HCT116 (cell line): ENCODE results near the gene VEZF1. TPM values are rescaled to one million over a fixed set of nuclear protein-coding genes. Genes with fewer than 3 reads are reported as not detected.

ENCODE experiments used
- ATAC-seq: fragments of 200-7000 bp; cut with Tn5 transposase; 2 replicates; pipeline ENCODE4 v1.9.1; 2020; ENCODE audit warnings: mild to moderate bottlenecking, moderate library complexity
- BruUV-seq: library from RNA; stranded (reverse); fragments of 400-500 nt; replicated peaks from 2 replicates; lab custom pipeline; 2021; lab: Mats Ljungman, UMichigan
- CTCF ChIA-PET: fragments of 300-600 bp; sonication (Branson Sonifier 250); formaldehyde crosslinking; loops from one replicate; lab custom pipeline; 2021; ENCODE audit warnings: antibody characterized with exemption; lab: Charles Lee
- POLR2A ChIA-PET: fragments of 300-600, 350-600 bp; sonication (Branson Sonifier 250); formaldehyde crosslinking; loops from one replicate; lab custom pipeline; 2021; ENCODE audit warnings: antibody characterized with exemption; lab: Charles Lee
- RAD21 ChIA-PET, 2 experiments: fragments of 300-600 bp; sonication (Branson Sonifier 250); formaldehyde crosslinking; loops; one replicate each; lab custom pipeline; 2023; ENCODE audit warnings: low total read pairs in 2 of 2; ENCODE audit not compliant: uncharacterized antibody in 2 of 2, unreplicated experiment in 2 of 2, low non-redundant PET in 1 of 2; lab: Charles Lee
- DNase-seq: peaks from one replicate; pipeline ENCODE4 v3.0.0-alpha.2; 2010; ENCODE audit warnings: low read depth, low spot score
- H2AFZ ChIP-seq: fragments of 200-600 bp; shearing (Covaris generic), sonication (generic); 2 replicates; pipeline ENCODE4 v1.6.1; 2017; ENCODE audit warnings: low read depth, mixed run types, mixed read lengths, antibody characterized with exemption, low read length; ENCODE audit not compliant: poor library complexity, severe bottlenecking
- H3K27ac ChIP-seq: 2 replicates; pipeline ENCODE4 v1.5.1; 2012; ENCODE audit warnings: low read depth, low read length
- H3K27me3 ChIP-seq: fragments of 200-600 bp; sonication (generic); 2 replicates; pipeline ENCODE4 v1.6.1; 2016; ENCODE audit warnings: mixed run types, low read length, mixed read lengths; ENCODE audit not compliant: insufficient read depth
- H3K36me3 ChIP-seq, 2 experiments: fragments of 200-500 bp in 1 of 2; fragments of 200-600 bp in 1 of 2; sonication (Bioruptor generic) in 1 of 2; sonication (generic) in 1 of 2; 2 replicates each; pipeline versions ENCODE4 v1.5.1 to v1.6.1; 2014 to 2016; ENCODE audit warnings: low read length in 2 of 2, inconsistent platforms in 1 of 2, mixed read lengths in 1 of 2, mixed run types in 1 of 2; ENCODE audit not compliant: insufficient read depth in 2 of 2, control insufficient read depth in 1 of 2
- H3K4me1 ChIP-seq, 2 experiments: fragments of 200-600 bp in 1 of 2; sonication (generic) in 1 of 2; 2 replicates each; pipeline versions ENCODE4 v1.5.1 to v1.6.1; 2012 to 2017; ENCODE audit warnings: low read length in 2 of 2, inconsistent platforms in 1 of 2, mild to moderate bottlenecking in 1 of 2, mixed read lengths in 1 of 2, mixed run types in 1 of 2, moderate library complexity in 1 of 2; ENCODE audit not compliant: insufficient read depth in 2 of 2, control insufficient read depth in 1 of 2
- H3K4me2 ChIP-seq: fragments of 200-600 bp; sonication (generic); 2 replicates; pipeline ENCODE4 v1.6.1; 2017; ENCODE audit warnings: mixed run types, low read length, mixed read lengths
- H3K4me3 ChIP-seq, 2 experiments: fragments of 200-600 bp in 1 of 2; sonication (generic) in 1 of 2; replicated peaks in 1 of 2; 2 replicates each; pipeline ENCODE4 v1.5.1; 2011 to 2016; ENCODE audit warnings: low read length in 2 of 2, control low read depth in 1 of 2, low read depth in 1 of 2, mild to moderate bottlenecking in 1 of 2, mixed read lengths in 1 of 2, mixed run types in 1 of 2
- H3K79me2 ChIP-seq: fragments of 200-600 bp; sonication (generic); 2 replicates; pipeline ENCODE4 v1.6.1; 2017; ENCODE audit warnings: mild to moderate bottlenecking, mixed run types, low read length, moderate library complexity, mixed read lengths; ENCODE audit not compliant: insufficient read depth
- H3K9ac ChIP-seq: fragments of 200-600 bp; sonication (generic); 2 replicates; pipeline ENCODE4 v1.6.1; 2016; ENCODE audit warnings: low read length, mixed read lengths
- H3K9me2 ChIP-seq: fragments of 200-600 bp; sonication (generic), shearing (Covaris generic); 2 replicates; pipeline ENCODE4 v1.6.1; 2017; ENCODE audit warnings: mixed run types, mild to moderate bottlenecking, moderate library complexity; ENCODE audit not compliant: insufficient read depth
- H3K9me3 ChIP-seq, 2 experiments: fragments of 200-500 bp in 1 of 2; fragments of 200-600 bp in 1 of 2; sonication (Bioruptor generic) in 1 of 2; sonication (generic) in 1 of 2; 2 replicates each; pipeline ENCODE4 v1.6.1; 2014 to 2017; ENCODE audit warnings: low read length in 2 of 2, mixed read lengths in 2 of 2, inconsistent platforms in 1 of 2, low read depth in 1 of 2, mild to moderate bottlenecking in 1 of 2, mixed run types in 1 of 2, moderate library complexity in 1 of 2; ENCODE audit not compliant: control insufficient read depth in 1 of 2, insufficient read depth in 1 of 2
- H4K20me1 ChIP-seq: fragments of 200-600 bp; sonication (generic), shearing (Covaris generic); 2 replicates; pipeline ENCODE4 v1.6.1; 2017; ENCODE audit warnings: mixed run types, mild to moderate bottlenecking, moderate library complexity; ENCODE audit not compliant: insufficient read depth
- CTCF ChIP-seq, 3 experiments: fragments of 200-600 bp in 1 of 3; sonication (generic) in 1 of 3; IDR thresholded peaks in 2 of 3; conservative IDR thresholded peaks in 1 of 3; 2 replicates each; pipeline ENCODE4 v1.5.1; 2012 to 2017; ENCODE audit warnings: low read depth in 2 of 3, low read length in 2 of 3, antibody characterized with exemption in 1 of 3, borderline replicate concordance in 1 of 3, control low read depth in 1 of 3, mild to moderate bottlenecking in 1 of 3, mixed read lengths in 1 of 3, mixed run types in 1 of 3, moderate library complexity in 1 of 3; ENCODE audit not compliant: insufficient read depth in 1 of 3
- EGR1 ChIP-seq: IDR thresholded peaks from 2 replicates; pipeline ENCODE4 v1.6.1; 2012; ENCODE audit warnings: low read depth
- ELF1 ChIP-seq: IDR thresholded peaks from 2 replicates; pipeline ENCODE4 v1.6.1; 2012; ENCODE audit warnings: low read depth, borderline replicate concordance
- EZH2 ChIP-seq: fragments of 200-600 bp; sonication (generic); IDR thresholded peaks from 2 replicates; pipeline ENCODE4 v1.6.1; 2017; ENCODE audit warnings: antibody characterized with exemption, mixed run types
- FOSL1 ChIP-seq: IDR thresholded peaks from 2 replicates; pipeline ENCODE4 v1.6.1; 2012; ENCODE audit warnings: low read depth
- MAX ChIP-seq: IDR thresholded peaks from 2 replicates; pipeline ENCODE4 v1.6.1; 2012
- POLR2AphosphoS5 ChIP-seq: IDR thresholded peaks from 2 replicates; pipeline ENCODE4 v1.6.1; 2011; ENCODE audit warnings: mild to moderate bottlenecking, low read depth, low read length, moderate library complexity
- RAD21 ChIP-seq: IDR thresholded peaks from 2 replicates; pipeline ENCODE4 v1.6.1; 2012; ENCODE audit warnings: low read depth, mild to moderate bottlenecking
- SIN3A ChIP-seq: IDR thresholded peaks from 2 replicates; pipeline ENCODE4 v1.6.1; 2012; ENCODE audit warnings: low read depth
- SRF ChIP-seq: IDR thresholded peaks from 2 replicates; pipeline ENCODE4 v1.6.1; 2012; ENCODE audit warnings: low read depth
- TCF7L2 ChIP-seq: IDR thresholded peaks from 2 replicates; pipeline ENCODE4 v1.7.0; 2011; ENCODE audit warnings: borderline replicate concordance, inconsistent platforms; ENCODE audit not compliant: insufficient read depth, insufficient read length; ENCODE audit errors: extremely low read depth
- YY1 ChIP-seq: IDR thresholded peaks from 2 replicates; pipeline ENCODE4 v1.6.1; 2011; ENCODE audit warnings: low read length, low read depth, moderate library complexity, mild to moderate bottlenecking; ENCODE audit not compliant: insufficient replicate concordance; ENCODE audit errors: extremely low read depth
- ZBTB33 ChIP-seq: IDR thresholded peaks from 2 replicates; pipeline ENCODE4 v1.6.1; 2011; ENCODE audit warnings: mild to moderate bottlenecking, low read length, moderate library complexity; ENCODE audit not compliant: insufficient replicate concordance; ENCODE audit errors: extremely low read depth
- ZFX ChIP-seq: fragments of 450-650 bp; IDR thresholded peaks from 2 replicates; pipeline ENCODE4 v1.6.1; 2017
- intact Hi-C: fragments of 100-400 bp; cut with micrococcal nuclease; formaldehyde crosslinking; loops from 2 replicates; pipeline ENCODE4 v1.10.0; 2022
- total RNA-seq: library from RNA; stranded (reverse); gene quantifications from one replicate; pipeline ENCODE4 v1.2.1, GENCODE V29; 2021; ENCODE audit not compliant: unreplicated experiment

Gene VEZF1
- total RNA-seq, 1 experiment from 2014 or later = 70.2 TPM

- no TSS peak for BruUV-seq
- H3K4me1 ChIP-seq = peaks cover 81 to 96% of the 10 kb centered on the region in 2 experiments
- TF ChIP-seq MAX (no peak), FOSL1 (no peak), YY1 (no peak), ELF1 (no peak), SRF (no peak), POLR2AphosphoS5 (no peak), ZFX (no peak), RAD21 (no peak), SIN3A (no peak), EZH2 (no peak), TCF7L2 (no peak), ZBTB33 (no peak), CTCF (IDR thresholded peaks at IDR 0.05 in 2 of 3, conservative IDR thresholded peaks at IDR 0.05 in 1 of 3; ENCODE audit: borderline replicate concordance in 1 of 3, insufficient read depth in 1 of 3, low read depth in 2 of 3, low read length in 2 of 3) (no peak), EGR1 (no peak)
- peak overlapping the region; percentile 71 for H3K4me2 ChIP-seq
- H4K20me1 ChIP-seq = no peaks in the 10 kb centered on the region
- H3K27me3 ChIP-seq = no peaks in the 10 kb centered on the region
- H3K9me2 ChIP-seq = no peaks in the 10 kb centered on the region
- H3K79me2 ChIP-seq = peaks cover 91% of the 10 kb centered on the region
- no peak overlapping the region for H3K4me3 ChIP-seq
- POLR2A ChIA-PET = interaction anchor here (1.1 to 2.1 kb wide), 3 partner anchors 9 to 92 kb away, joined by 3 to 10 read pairs (median 5); partner anchors contain the start of genes CUEDC1 and MRPS23
- H3K27ac ChIP-seq = peak overlapping the region; percentile 71
- RAD21 ChIA-PET = interaction anchor here in 1 of 2 experiments (1.4 kb wide), 1 partner anchor 11 kb away, joined by 3 read pairs; no protein-coding TSS in a partner anchor
- CTCF ChIA-PET = interaction anchor here (2.4 kb wide), 1 partner anchor 12 kb away, joined by 10 read pairs; the partner anchor contains the start of gene CUEDC1
- DNase-seq (no peak), ATAC-seq (no peak)
- H2AFZ ChIP-seq = no peak overlapping the region
- H3K9ac ChIP-seq = peak overlapping the region; percentile 10; the same call in 1 of the 2 replicates
- intact Hi-C loops = no loop called here
- no peaks in the 10 kb centered on the region for H3K36me3 ChIP-seq
- H3K9me3 ChIP-seq = no peaks in the 10 kb centered on the region
Measured at GRCh38 chr17:57941384-57942370, 46.4 kb downstream of the VEZF1 start.
